ELF-1 (cell line): Measurements from ENCODE around the gene MYO5B.
A peak's percentile ranks its signal among the peaks of the same experiment; 100 is the strongest.

Experiments
- DNase-seq: peaks from one replicate; pipeline ENCODE4 v3.0.0-alpha.2; 2016; ENCODE audit warnings: low read depth, low spot score

MYO5B gene

GRCh38 chr18:49886891-49887764 is 307.8 kb downstream of the MYO5B start:
- no peak for DNase-seq

- no peak for DNase-seq
Observed at GRCh38 chr18:49884959-49885358, 310.0 kb downstream of the MYO5B start.

GRCh38 chr18:49884465-49884864 is 310.5 kb downstream of the MYO5B start:
- DNase-seq: no peak

- no peak for DNase-seq
Observed at GRCh38 chr18:49880661-49881060, 314.3 kb downstream of the MYO5B start.

- DNase-seq: no peak
Observed at GRCh38 chr18:49879271-49879580, 315.7 kb downstream of the MYO5B start.

GRCh38 chr18:49878567-49879270 is 316.2 kb downstream of the MYO5B start:
- no peak for DNase-seq

- no peak for DNase-seq
Observed at GRCh38 chr18:49878015-49878414, 316.9 kb downstream of the MYO5B start.

DNA sequence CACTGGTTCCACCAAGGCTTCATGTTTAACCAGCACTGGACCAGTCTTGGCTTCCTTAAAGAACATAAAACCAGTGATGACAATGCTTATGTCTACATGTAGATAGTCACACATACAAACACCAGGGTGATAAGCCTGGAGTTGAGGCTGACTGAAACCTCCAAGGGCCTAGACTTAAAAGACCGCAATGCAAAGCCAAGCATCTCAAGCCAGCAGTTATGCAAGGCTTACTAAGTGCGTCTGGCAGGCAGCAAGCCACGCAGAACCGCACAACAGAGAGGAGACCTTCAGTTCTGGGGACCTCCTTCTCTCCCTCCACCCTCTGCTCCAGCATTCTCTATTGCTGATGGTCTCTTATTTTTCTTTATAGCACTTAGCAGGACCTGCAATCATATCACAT is 318.4 kb downstream of the MYO5B start:
- DNase-seq: no peak

DNA sequence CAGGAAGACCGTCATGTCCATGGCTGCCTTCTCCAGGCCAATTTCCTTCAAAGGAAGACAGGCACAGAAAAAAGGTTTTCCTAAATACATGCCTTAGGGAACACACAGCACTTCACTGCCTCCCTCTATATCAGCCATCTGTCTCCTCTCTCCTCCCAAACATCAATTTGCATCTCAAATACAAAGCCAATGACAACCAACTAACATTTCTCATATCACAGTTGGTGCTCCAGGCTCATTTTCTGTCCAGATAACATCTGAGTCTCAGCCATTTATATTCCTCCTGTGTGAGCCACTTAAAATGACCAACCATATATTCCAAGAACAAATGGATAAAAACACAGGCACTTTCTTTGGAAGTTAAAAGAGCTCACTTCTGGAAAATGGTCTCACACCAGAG is 319.2 kb downstream of the MYO5B start:
- DNase-seq: no peak

DNA sequence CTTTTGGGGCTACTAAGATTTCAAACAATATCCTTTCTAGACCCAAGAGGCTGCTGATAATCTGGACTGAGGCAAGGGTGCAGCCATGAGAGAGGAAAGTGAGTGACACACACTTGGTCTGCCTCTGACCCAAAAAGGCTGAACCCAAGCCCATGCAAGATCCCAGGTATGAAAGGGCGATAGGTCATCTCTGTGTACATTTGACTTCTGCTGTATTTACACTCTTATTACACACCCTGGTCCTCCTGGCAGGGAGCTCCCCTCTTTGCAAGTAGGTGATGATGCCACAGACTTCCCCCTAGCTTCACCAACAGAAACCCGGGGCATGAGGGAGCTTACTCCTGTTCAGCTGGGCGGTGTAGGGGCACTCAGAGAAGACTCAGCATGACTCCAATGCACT is 319.8 kb downstream of the MYO5B start:
- DNase-seq: no peak

GRCh38 chr18:49874238-49874637 is 320.7 kb downstream of the MYO5B start:
- no peak for DNase-seq

- no peak for DNase-seq
Observed at GRCh38 chr18:49869354-49869753, 325.6 kb downstream of the MYO5B start.

DNA sequence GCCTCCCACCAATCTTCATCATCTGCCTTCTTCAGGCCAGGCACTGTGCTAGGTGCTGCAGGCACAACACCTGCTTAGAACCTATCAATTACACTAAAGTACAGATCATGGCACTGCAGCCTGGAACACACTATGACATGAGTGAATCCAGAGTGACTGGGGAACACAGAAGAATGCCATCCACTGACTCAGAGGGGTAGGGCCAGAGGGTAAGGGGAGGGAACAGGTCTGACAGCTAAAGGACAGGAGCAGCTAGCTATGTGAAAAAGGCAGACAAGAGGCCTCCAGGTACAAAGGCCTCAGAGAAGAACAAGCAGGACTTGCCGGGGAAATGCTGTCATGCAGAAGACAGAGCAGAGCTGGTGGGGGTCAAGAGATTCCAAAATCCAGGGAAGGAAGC is 328.3 kb downstream of the MYO5B start:
- DNase-seq: peak; percentile 38

- DNase-seq: no peak
Observed at GRCh38 chr18:49865401-49865800, 329.5 kb downstream of the MYO5B start.

DNA sequence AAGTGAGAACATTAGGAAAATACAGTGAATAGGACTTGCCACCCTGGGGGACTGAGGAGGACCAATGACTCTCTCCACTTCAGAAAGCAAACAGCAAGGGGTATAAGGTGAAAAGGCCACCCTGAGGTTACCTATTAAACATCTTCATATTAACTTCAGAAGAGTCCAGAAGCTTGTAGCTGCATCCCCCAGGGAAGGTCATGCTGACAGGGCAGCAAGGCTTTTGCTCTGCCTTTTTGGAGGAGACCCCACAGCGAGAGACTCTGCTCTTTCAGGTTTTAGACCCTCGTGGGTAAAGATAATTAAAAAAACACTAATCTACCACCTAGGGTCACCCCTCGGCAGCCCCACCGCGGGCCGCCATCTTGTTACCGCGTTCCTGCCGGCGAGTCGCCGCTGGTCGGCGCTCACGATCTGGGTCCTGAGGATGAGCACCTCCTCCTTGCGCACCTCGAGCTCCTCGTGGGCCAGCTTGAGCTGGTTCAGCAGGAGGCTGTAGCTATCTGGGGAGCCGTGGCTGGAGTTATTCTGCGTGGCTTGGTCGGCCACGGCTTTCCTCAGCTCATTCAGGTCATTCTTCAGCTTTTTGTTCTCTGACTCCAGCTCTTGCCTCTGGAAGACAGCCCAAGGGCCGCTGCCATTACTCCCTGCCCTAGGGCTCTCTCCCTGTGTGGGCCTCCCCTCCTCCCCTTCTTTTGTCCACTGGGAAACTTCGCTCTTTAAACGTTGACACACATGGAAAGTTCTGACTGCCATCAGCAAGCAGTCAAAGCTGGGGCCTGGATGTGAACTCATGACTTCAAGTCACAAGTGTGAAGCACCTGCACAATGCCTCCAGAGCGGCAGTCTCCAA is 331.0 kb downstream of the MYO5B start:
- no peak for DNase-seq

GRCh38 chr18:49862656-49863385 is 332.1 kb downstream of the MYO5B start:
- no peak for DNase-seq

DNA sequence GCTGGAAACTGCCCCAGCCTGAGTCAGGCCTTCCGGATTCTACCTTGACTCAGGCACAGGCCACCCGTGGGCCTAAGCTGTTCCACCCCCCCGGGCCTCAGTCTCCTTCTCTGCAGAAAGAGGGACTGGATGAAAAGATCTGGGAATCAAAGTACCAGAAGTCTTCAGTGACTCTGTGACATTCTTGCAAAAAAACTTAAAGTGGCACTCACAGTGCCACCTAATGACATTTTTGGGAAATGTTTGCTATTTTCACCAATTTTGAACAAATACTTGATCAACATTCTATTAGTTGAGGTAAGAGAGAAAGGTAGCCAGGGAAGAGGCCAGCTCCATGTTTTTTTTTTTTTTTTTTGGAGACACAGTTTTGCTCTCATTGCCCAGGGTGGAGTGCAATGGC is 333.3 kb downstream of the MYO5B start:
- DNase-seq: no peak

DNA sequence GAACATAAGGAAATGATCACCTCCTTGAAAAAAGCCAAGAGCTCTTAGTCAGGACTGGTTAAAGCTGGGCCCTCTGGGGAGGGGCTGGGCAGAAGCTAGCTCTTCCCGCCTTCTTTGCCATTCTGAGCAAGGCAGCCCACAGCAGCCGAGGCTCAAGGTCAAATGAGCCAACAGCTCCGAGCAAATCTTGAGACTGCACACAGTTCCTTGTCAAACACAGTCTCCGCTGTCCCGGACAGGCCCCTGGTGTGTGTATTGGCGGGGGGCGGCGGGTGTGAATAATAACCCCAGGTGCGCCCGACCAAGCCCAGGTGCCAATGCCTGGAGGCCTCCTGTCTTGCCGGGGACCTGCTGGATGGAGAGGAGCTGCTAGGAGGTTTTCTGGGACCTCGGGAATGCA is 335.2 kb downstream of the MYO5B start:
- no peak for DNase-seq

DNA sequence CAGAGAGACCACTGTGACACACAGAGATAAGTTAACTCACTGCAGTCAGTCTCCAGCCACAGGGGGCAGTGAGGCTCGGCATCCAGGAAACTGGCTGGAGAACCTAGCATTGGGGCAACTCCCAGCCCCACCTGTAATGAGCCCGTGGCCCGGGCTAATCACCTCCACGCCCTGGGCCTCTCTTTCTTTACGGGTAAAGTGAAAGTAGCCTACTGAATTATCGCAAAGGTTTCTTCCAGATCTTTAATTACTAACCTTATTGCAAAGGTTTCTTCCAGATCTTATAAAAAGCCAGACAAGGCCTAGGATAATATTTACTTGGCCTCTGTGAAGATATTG is 336.0 kb downstream of the MYO5B start:
- no peak for DNase-seq

DNA sequence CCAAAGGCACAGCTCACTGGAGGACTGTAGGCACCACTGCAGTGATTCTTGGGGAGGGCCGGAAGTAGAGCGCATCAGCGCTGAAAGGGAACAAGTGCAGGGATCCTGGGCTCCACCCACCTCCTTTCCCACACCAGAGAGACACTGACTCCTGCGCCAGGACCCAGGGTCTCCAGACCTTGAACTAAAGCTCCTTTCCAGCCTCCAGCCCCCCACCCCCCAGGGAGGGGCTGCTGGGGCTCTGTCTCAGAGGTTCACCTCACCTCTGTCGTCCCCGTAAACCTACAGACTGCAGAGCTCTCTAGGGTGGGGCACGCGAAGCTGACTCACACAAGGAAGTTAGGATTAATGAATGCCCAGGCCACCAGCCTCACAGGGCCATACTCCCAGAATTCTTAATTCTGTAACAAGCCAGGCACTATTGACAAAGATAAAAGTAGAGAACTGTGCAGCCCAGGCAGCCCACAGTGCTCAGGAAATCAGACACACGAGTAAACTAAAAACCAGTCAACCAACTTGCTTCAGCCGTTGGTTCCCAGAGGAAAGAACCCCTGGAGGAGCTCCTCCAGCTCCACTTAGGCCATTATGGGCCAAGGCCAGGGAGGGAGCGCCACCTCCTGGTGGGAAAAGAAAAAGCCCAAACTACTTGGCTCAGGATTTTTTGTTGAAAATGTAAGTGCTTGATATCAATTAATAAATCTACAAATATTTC is 336.5 kb downstream of the MYO5B start:
- peak; percentile 81 for DNase-seq

GRCh38 chr18:49857708-49858107 is 337.2 kb downstream of the MYO5B start:
- DNase-seq: no peak
